Parathyroid adenoma (tissue), 2 donors: Measurements from ENCODE around the gene LMNA.

ENCODE experiments used
- H2AFZ ChIP-seq: fragments of 300-600 bp; sonication (generic); one replicate; pipeline ENCODE4 v1.7.0; 2017; ENCODE audit warnings: antibody characterized with exemption, mild to moderate bottlenecking
- H3K27ac ChIP-seq: fragments of 300-600 bp; sonication (generic); one replicate; pipeline ENCODE4 v1.7.0; 2017
- H3K27me3 ChIP-seq: fragments of 300-600 bp; sonication (generic); one replicate; pipeline ENCODE4 v1.7.0; 2017; ENCODE audit warnings: low read length; ENCODE audit not compliant: control insufficient read depth, insufficient read depth
- H3K36me3 ChIP-seq: fragments of 300-600 bp; sonication (generic); one replicate; pipeline ENCODE4 v1.7.0; 2017; ENCODE audit warnings: low read length; ENCODE audit not compliant: control insufficient read depth, insufficient read depth
- H3K4me1 ChIP-seq: fragments of 300-600 bp; sonication (generic); one replicate; pipeline ENCODE4 v1.7.0; 2017; ENCODE audit warnings: control low read depth
- H3K4me2 ChIP-seq: fragments of 300-600 bp; sonication (generic); one replicate; pipeline ENCODE4 v1.7.0; 2017; ENCODE audit warnings: low read length
- H3K4me3 ChIP-seq: fragments of 300-600 bp; sonication (generic); one replicate; pipeline ENCODE4 v1.7.0; 2017; ENCODE audit warnings: low read depth, low read length
- H3K79me2 ChIP-seq: fragments of 300-600 bp; sonication (generic); one replicate; pipeline ENCODE4 v1.7.0; 2017; ENCODE audit warnings: control low read depth
- H3K9ac ChIP-seq: fragments of 300-600 bp; sonication (generic); one replicate; pipeline ENCODE4 v1.7.0; 2017; ENCODE audit warnings: mild to moderate bottlenecking
- H3K9me3 ChIP-seq: fragments of 300-600 bp; sonication (generic); one replicate; pipeline ENCODE4 v1.7.0; 2017; ENCODE audit warnings: low read length; ENCODE audit not compliant: control insufficient read depth
- CTCF ChIP-seq: fragments of 300-600 bp; sonication (generic); IDR thresholded peaks from one replicate; pipeline ENCODE4 v1.7.0; 2017; ENCODE audit warnings: antibody characterized with exemption, mild to moderate bottlenecking
- donor health status: primary hyperparathyroidism.

The LMNA gene

GRCh38 chr1:156077430-156077760, 37.1 kb upstream of the LMNA start:
- H3K9ac ChIP-seq: no peak overlapping the region
- TF ChIP-seq CTCF: no peak
- no peak overlapping the region for H3K27ac ChIP-seq
- H3K9me3 ChIP-seq: no peaks in the 10 kb centered on the region
- H3K4me3 ChIP-seq: no peak overlapping the region
- no peak overlapping the region for H2AFZ ChIP-seq
- H3K4me1 ChIP-seq: no peaks in the 10 kb centered on the region
- H3K4me2 ChIP-seq: no peak overlapping the region
- H3K79me2 ChIP-seq: no peaks in the 10 kb centered on the region
- H3K27me3 ChIP-seq: no peaks in the 10 kb centered on the region
- no peaks in the 10 kb centered on the region for H3K36me3 ChIP-seq

DNA sequence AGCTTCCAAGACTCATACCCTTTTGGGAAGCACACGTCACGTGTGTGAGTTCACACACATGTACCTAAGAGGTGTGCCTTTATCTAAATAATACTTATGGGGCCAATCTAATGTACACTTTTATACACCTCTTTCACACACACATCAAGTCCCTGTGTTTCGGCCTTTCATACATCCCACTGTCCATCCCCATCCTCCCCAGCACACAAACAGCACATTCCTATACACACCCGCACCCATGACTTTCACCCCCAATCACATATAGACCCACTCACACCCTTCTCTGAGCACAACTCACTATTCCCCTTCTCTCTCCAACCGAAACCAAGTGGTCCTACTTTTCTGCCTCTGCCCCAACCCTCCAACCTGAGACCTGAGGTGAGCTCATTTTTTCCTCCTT, 35.8 kb upstream of the LMNA start:
- H2AFZ ChIP-seq: no peak overlapping the region
- no peaks in the 10 kb centered on the region for H3K79me2 ChIP-seq
- H3K4me1 ChIP-seq: no peaks in the 10 kb centered on the region
- H3K4me2 ChIP-seq: no peak overlapping the region
- no peak overlapping the region for H3K4me3 ChIP-seq
- H3K9ac ChIP-seq: no peak overlapping the region
- no peaks in the 10 kb centered on the region for H3K36me3 ChIP-seq
- H3K27me3 ChIP-seq: no peaks in the 10 kb centered on the region
- no peak overlapping the region for H3K27ac ChIP-seq
- H3K9me3 ChIP-seq: no peaks in the 10 kb centered on the region
- no peak for TF ChIP-seq CTCF

DNA sequence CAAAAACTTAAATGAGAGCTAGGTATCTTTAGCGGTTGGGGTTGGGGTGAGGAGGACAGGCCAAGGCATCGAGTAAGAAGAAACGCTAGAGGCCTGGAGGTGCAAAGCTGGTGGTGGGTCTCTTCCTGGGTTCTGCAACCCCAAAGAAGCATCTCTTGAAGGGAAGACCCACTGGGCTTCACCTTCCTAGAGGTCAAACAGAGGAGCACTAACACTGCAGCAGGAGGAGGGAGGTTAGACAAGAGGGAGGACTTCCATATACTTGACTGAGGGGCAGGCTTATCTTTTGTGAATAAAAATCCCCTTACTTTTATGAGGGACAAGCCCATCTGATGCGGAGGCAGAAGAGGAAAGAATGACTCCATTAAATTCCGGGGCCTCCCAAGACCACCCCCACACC, 34.7 kb upstream of the LMNA start:
- H3K9ac ChIP-seq: no peak overlapping the region
- no peaks in the 10 kb centered on the region for H3K9me3 ChIP-seq
- no peaks in the 10 kb centered on the region for H3K27me3 ChIP-seq
- H3K36me3 ChIP-seq: no peaks in the 10 kb centered on the region
- H3K4me3 ChIP-seq: no peak overlapping the region
- no peak overlapping the region for H2AFZ ChIP-seq
- no peak for TF ChIP-seq CTCF
- H3K27ac ChIP-seq: no peak overlapping the region
- H3K79me2 ChIP-seq: no peaks in the 10 kb centered on the region
- H3K4me2 ChIP-seq: no peak overlapping the region
- H3K4me1 ChIP-seq: no peaks in the 10 kb centered on the region

DNA sequence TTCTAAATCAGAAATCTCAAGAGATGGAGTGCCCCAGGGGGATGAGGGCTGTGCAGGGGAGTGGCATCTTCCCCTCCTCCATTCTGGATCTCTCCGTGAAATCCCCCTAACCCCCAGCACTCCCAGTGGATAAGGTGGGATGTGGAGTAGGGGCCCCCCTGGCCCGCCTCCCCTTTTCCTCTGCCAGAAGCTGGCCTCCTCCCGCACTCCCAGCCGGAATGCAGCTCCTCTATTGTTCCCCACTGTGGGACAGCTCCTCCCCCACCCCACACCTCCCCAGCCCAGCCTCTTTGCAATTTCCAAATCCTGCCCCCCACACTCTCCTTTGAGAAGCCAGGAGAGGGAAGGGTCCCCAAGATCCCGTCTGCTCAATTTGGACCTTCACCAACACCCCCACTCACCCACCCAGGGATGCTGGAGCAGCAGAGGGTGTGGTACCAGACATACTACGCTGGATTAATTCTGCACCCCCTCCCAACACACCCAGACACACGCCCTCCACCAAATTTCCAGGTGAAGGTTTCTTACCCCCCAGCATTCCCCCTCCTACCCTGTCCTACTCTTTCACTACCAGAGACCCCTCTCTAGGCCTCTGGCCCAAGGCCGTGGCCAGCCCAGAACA, 34.2 kb upstream of the LMNA start:
- no peaks in the 10 kb centered on the region for H3K27me3 ChIP-seq
- H3K27ac ChIP-seq: no peak overlapping the region
- H3K4me3 ChIP-seq: no peak overlapping the region
- no peak overlapping the region for H2AFZ ChIP-seq
- H3K9me3 ChIP-seq: no peaks in the 10 kb centered on the region
- H3K4me2 ChIP-seq: no peak overlapping the region
- H3K79me2 ChIP-seq: no peaks in the 10 kb centered on the region
- no peaks in the 10 kb centered on the region for H3K36me3 ChIP-seq
- no peak overlapping the region for H3K9ac ChIP-seq
- TF ChIP-seq CTCF: no peak
- H3K4me1 ChIP-seq: no peaks in the 10 kb centered on the region

DNA sequence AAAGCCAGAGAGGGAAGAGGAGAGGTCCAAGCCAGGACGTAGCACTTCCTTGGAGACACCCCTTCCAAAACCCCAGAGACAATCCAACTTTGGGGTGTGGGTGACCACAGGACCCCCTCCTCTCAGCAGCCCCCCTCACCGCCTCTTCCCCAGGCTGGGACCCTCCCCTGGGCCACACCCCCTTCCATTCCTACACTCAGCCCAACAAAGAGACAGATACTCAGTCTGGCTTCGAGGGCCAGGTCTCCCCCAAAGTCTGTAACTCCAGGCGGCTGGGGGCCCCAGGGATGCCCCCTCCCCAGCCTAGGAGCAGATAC, 33.7 kb upstream of the LMNA start:
- no peak overlapping the region for H3K9ac ChIP-seq
- no peak overlapping the region for H3K4me2 ChIP-seq
- TF ChIP-seq CTCF: no peak
- no peaks in the 10 kb centered on the region for H3K36me3 ChIP-seq
- H2AFZ ChIP-seq: no peak overlapping the region
- no peak overlapping the region for H3K27ac ChIP-seq
- no peak overlapping the region for H3K4me3 ChIP-seq
- no peaks in the 10 kb centered on the region for H3K27me3 ChIP-seq
- H3K79me2 ChIP-seq: no peaks in the 10 kb centered on the region
- H3K4me1 ChIP-seq: no peaks in the 10 kb centered on the region
- H3K9me3 ChIP-seq: no peaks in the 10 kb centered on the region
